ENCODE measurements around the gene FIP1L1.

- TF ChIP-seq MEF2A (IDR thresholded peaks at IDR 0.05; ENCODE audit: borderline replicate concordance, low read depth) (no peak), SIN3A (IDR thresholded peaks at IDR 0.05; ENCODE audit: borderline replicate concordance, low read depth, low read length) (no peak), CTCF (IDR thresholded peaks at IDR 0.05) (no peak)
These were observed 88.5 kb downstream of the FIP1L1 start for GRCh38 chr4:53465891-53466290.
